AG08395 (cell line): Measurements from ENCODE around the gene BORCS5.
A peak's percentile ranks its signal among the peaks of the same experiment; 100 is the strongest.
"Not testable (repeated sequence)": the region's sequence is repeated elsewhere in the genome, so short reads cannot be mapped to it uniquely, and the experiment has no call there.

Source experiments
- DNase-seq: peaks from one replicate; pipeline ENCODE4 v3.0.0; 2012; ENCODE audit warnings: mixed read lengths, low spot score

BORCS5 gene

DNA sequence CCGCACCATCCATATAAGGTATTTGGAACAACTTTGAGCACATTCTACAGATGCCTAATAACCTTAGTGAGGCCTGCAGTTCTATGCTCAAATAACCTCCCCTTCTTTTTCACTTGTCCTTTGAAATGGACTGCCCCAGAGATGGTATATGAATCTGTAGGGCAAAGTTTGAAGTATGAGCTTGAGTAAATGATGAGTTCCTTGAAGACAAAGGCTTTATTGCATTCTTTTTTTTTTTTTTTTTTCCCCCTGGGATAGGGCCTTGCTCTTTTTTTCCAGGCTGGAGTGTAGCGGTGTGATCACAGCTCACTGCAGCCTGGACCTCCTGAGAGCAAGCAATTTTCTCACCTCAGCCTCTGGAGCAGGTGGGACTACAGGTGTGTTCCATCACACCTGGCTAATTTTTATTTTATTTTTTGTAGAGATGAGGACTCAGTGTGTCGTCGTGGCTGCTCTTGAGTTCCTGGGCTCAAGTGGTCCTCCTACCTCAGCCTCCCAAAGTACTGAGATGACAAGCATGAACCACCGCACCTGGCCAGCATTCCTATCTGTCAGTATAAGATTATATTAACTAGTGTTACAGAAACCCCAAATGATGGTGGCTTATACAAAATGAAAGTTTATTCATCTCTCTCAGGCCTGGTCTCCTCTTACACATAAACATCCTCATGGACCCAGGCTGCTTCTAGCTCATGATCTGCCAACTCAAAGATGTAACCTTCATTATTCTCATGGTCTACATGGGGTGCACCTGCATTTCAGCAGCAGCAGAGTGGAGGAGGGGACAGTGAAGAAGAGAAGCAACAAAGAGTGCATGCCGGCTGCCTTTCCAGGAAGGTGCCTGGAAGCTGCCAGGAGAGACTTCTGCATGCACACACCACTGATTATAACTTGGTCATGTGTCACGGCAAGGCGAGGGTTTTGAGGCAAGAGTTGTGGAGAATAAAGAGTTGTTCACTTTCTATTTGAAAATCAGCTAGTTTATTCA, 104.4 kb downstream of the BORCS5 start:
- DNase-seq: no peak

- DNase-seq: no peak
Measured at GRCh38 chr12:12461923-12462315, 105.0 kb downstream of the BORCS5 start.

GRCh38 chr12:12465522-12465921, 108.6 kb downstream of the BORCS5 start:
- DNase-seq: no peak

DNA sequence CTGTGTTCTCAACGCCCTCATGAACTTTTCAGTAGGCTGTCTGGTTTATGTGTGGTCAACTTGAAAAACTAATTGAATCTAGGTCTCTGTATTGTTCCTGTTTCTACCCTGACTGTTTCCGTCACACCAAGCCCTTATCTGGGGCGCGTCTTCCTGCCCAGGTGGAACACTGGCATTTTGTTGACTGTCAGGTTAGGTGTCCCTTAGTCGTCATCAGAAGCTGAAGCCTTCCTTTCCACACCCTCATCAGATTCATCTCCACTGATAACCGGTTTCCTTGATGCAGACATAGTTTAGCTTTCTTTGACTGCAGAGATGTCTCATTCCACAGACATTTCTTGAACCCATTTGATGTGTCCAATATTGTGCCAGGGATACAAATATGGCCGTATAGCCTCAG, 109.3 kb downstream of the BORCS5 start:
- no peak for DNase-seq

GRCh38 chr12:12467264-12467663, 110.4 kb downstream of the BORCS5 start:
- DNase-seq: no peak

DNA sequence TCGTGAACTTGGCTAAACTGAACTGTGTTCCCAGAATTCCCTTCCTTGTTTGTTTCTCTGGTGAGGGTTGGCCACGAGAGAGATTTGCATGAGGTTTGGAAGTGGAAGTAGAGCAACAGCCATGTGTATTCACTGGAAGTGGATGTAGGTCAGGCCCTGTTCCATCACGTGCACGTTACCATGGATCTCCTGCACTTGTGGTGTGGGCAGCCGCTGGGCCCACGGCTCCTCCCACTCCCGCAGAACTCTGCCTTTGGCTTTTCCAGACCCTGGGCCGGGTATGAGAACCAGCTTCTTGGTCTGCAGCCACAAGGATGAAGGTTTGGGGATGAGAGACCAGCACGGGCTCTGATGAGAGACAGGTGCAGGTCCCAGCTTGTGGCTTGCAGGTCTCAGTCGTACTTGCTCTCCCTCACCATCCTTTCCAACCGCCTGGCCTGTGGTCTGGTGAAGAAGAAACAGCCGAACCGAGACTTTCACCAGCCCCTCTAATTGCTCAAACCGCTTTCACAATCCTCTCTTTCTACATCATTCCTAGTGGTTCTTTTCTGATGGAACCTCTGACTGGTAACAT, 110.9 kb downstream of the BORCS5 start:
- DNase-seq: no peak

- DNase-seq: no peak
Measured at GRCh38 chr12:12468575-12468974, 111.7 kb downstream of the BORCS5 start.

GRCh38 chr12:12469386-12469785, 112.5 kb downstream of the BORCS5 start:
- DNase-seq: no peak

GRCh38 chr12:12470751-12471306, 114.0 kb downstream of the BORCS5 start:
- DNase-seq: no peak

GRCh38 chr12:12471982-12472961, 115.4 kb downstream of the BORCS5 start:
- DNase-seq: not testable (repeated sequence)

DNA sequence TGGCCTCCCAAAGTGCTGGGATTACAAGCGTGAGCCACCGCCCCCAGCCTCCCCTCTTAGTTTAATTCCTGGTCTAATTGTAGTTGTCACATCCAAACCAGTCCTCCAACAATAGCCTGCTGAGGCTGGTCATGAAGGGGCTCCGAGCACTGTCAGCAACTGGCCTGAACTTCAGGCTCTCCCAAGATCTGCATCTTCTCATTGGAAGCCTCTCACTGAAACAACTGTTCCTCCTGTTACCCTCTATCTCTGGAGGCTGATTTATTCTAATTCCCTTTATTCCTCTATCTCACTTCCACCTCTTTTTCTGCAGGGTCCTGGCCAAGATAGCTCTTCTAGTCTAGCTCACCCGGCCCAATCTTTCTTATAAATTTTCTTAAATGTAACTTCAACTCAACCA, 116.3 kb downstream of the BORCS5 start:
- no peak for DNase-seq

- no peak for DNase-seq
Measured at GRCh38 chr12:12474471-12474928, 117.6 kb downstream of the BORCS5 start.

GRCh38 chr12:12474931-12475795, 118.3 kb downstream of the BORCS5 start:
- DNase-seq: peak; percentile 11

DNA sequence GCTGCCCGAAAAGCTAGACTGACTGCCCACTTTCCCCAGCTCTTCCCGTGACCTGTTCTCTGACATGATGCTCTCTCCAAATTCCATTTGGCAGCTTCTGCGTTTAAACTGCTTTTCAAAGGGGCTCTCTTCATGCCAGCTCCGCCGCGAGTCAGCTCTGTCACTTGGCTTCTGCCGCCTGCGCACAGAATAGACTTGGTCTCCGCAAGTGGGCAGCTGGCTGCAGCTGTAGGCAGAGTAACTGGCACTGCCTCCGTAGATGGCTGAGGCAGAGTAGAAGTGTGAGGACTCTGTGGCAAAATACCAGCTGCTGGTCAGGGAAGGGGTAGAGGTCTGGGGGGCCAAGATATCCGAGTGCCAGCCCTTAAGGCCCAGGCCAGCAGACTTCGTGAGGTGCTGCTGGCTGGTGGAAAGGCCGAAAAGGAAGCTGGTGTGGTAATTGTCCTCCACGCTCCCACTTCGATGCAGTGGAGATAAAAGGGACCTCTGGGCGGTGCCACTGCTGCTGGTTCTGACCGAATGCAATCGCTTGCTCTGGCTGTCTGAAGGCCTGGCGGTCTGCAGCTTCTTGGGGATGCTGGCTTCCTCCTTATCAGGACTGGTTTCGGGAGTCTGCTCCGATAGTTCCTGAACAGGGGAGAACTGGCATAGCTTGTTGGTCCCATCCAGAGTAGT, 120.1 kb downstream of the BORCS5 start:
- DNase-seq: no peak

- DNase-seq: no peak
Measured at GRCh38 chr12:12477532-12477890, 120.6 kb downstream of the BORCS5 start.

DNA sequence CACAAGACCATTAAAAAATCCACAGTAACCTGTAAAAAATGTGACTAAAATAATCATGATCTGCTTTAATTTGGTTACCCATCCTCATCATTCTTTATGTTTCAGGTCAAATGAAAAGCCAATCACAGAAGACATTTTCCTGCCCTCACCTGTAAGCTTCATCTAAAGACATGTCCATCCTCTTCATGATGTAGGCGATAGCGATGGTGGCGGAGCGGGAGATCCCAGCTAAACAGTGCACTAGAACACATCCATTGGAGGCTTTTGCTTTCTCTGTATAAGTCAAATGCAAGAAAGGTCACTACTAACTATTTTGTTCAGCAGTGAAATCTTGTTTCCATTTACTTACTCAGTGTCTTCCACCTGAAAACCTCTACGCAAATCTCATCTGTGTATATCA, 123.2 kb downstream of the BORCS5 start:
- no peak for DNase-seq

DNA sequence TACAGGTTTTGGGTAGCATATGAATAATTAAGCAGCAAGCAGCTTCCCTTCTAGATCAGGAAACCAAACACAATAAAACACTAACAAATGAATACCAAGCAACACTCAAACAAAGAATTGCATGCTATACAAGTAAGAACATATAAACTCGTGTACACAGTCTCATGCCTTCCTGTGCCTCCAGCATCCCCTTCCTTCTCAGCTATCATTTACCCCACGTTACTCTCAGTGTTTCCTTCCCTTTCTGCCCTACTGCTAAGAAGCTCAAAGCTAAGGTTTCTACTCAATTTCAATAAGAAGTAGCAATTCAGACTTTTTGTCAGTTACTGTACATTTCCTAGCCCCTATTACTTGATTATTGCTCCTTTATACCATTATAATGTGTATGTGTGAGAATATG, 124.8 kb downstream of the BORCS5 start:
- no peak for DNase-seq

- no peak for DNase-seq
Measured at GRCh38 chr12:12482150-12482761, 125.4 kb downstream of the BORCS5 start.

- no peak for DNase-seq
Measured at GRCh38 chr12:12482959-12483358, 126.1 kb downstream of the BORCS5 start.

DNA sequence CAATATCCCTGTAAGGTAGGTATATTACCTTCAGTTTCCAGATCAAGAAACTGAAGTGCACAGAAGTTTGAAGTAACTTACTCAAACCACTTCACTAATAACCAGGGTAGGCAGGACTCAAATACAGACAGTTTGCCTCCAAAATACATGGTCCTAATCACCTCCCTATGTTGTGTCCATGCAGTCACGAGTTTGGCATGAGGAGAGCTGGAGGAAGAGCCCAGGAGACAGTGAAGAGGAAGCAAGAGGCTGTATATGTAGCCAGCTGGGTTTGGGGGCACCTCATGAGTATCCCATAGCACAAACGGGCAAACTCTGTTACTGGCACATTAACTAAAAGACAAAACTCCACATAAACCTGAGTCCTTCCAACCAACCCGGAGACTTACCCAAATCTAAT, 126.6 kb downstream of the BORCS5 start:
- no peak for DNase-seq
